A172 (cell line): Measurements from ENCODE around the gene NETO2. TPM values are rescaled to one million over a fixed set of nuclear protein-coding genes. Genes with fewer than 3 reads are reported as not detected.

Source experiments
- DNase-seq: peaks from one replicate; pipeline ENCODE4 v3.0.0-alpha.2; 2015; ENCODE audit warnings: low spot score
- total RNA-seq: library from RNA; depleted of rRNA; stranded (reverse); fragments of >200 nt; shearing (Covaris generic); gene quantifications from 2 replicates; pipeline ENCODE4 v1.2.3, GENCODE V29; 2014; rRNA removed

Gene NETO2
- total RNA-seq, 1 experiment from 2014 or later, result 19.9 TPM

- DNase-seq, result peak; percentile 6
Measured at GRCh38 chr16:47045459-47045858, 98.3 kb downstream of the NETO2 start.

GRCh38 chr16:47045023-47045422 lies 98.7 kb downstream of the NETO2 start:
- no peak for DNase-seq

GRCh38 chr16:47043970-47044684 lies 99.6 kb downstream of the NETO2 start:
- DNase-seq, result no peak

- no peak for DNase-seq
Measured at GRCh38 chr16:47043200-47043599, 100.5 kb downstream of the NETO2 start.

- DNase-seq, result peak; percentile 69
Measured at GRCh38 chr16:47037746-47038458, 105.8 kb downstream of the NETO2 start.

GRCh38 chr16:47037396-47037745 lies 106.4 kb downstream of the NETO2 start:
- no peak for DNase-seq

- DNase-seq, result no peak
Measured at GRCh38 chr16:47036201-47036600, 107.5 kb downstream of the NETO2 start.

GRCh38 chr16:47035436-47035835 lies 108.3 kb downstream of the NETO2 start:
- DNase-seq, result no peak

- DNase-seq, result no peak
Measured at GRCh38 chr16:47034455-47034854, 109.3 kb downstream of the NETO2 start.

- no peak for DNase-seq
Measured at GRCh38 chr16:47033176-47033575, 110.6 kb downstream of the NETO2 start.

GRCh38 chr16:47029724-47030123 lies 114.0 kb downstream of the NETO2 start:
- DNase-seq, result no peak

- DNase-seq, result no peak
Measured at GRCh38 chr16:47028767-47029377, 114.9 kb downstream of the NETO2 start.

Other genes with a start within 250 kb of the NETO2 start
- 125 and 139 TPM in 2 replicates for gene DNAJA2, start 170.3 kb downstream of the NETO2 start, total RNA-seq